ENCODE data around the gene AFG3L2. TPM values are rescaled to one million over a fixed set of nuclear protein-coding genes. Genes with fewer than 3 reads are reported as not detected.

AFG3L2 gene
- total RNA-seq, 2 experiments from 2014 or later: 39.6 to 50.9 TPM

DNA sequence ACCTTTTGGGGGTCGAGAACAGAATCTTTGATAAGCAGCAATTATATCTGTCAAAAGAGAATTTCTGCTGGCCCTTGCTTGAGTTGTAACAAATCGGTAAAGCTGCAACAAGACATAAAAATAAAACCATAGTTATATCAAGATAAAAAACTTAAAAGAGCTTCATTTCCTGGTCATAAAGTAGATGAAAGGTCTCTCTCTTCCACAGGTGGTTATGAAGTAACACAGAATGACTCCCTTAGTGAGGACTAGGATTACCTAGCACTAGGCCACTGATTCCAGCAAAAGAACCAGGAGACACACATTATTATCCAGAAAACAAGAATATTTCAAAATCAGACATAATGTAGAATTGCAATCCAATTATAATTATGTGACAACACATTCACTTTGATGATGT, 5.4 kb downstream of the AFG3L2 start:
- H3K27ac Mint-ChIP-seq: peak overlapping the region; percentile 39
- H3K27me3 Mint-ChIP-seq: no peaks in the 10 kb centered on the region
- peaks cover 26% of the 10 kb centered on the region for H3K36me3 Mint-ChIP-seq
- H3K9me3 Mint-ChIP-seq (ENCODE audit: low read depth): no peaks in the 10 kb centered on the region
- no peak for ATAC-seq
- DNase-seq: no peak
- H3K4me1 Mint-ChIP-seq: peaks cover 45% of the 10 kb centered on the region
- H3K4me3 Mint-ChIP-seq: no peak overlapping the region
- CTCF ChIA-PET: interaction anchor here (0.6 to 1.2 kb wide), 2 partner anchors 289 to 489 kb away, joined by 3 read pairs; no protein-coding TSS in a partner anchor

DNA sequence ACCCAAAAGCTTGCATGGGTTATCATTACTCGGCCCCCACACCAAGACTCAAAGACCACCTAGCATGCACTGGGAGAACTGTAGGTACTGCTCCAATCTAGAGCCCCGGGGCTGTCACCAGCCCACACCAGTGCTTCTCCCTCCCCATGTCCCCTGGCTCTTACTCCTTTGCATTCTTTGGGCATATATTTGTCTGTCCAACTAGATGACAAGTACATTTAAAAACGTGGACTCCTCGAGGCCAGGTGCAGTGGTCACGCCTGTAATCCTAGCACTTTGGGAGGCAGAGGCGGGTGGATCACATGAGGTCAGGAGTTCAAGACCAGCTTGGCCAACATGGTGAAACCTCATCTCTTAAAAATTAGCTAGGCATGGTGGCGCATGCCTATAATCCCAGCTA, 7.8 kb downstream of the AFG3L2 start:
- DNase-seq (no peak), ATAC-seq (no peak)
- Mint-ChIP-seq H3K27me3 (no peaks in the 10 kb centered on the region), H3K4me1 (peaks cover 24% of the 10 kb centered on the region), H3K4me3 (no peak overlapping the region), H3K36me3 (peaks cover 29% of the 10 kb centered on the region), H3K9me3 (ENCODE audit: low read depth) (no peaks in the 10 kb centered on the region), H3K27ac (no peak overlapping the region)
- CTCF ChIA-PET: no interaction called here

DNA sequence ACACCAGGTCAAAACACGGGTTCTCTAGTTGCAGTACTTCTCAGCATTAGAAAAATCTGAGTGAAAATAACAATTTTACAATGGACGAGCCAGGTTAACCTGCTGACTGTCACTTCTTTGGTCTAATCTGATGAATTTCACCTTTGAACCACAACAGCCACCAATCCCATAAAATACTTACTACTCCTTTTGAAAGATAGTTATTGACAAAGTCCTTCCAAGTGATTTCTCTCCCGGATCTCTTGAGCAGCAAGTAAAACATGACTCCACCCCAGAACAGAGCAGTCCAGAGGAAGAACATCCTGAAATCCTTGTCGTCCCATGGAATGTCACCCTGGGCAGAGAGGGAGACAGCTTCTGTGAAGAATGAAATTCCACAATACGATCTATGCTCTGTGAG, 10.2 kb downstream of the AFG3L2 start:
- Mint-ChIP-seq H3K4me3 (no peak overlapping the region), H3K36me3 (peaks cover 33% of the 10 kb centered on the region), H3K27ac (no peak overlapping the region), H3K27me3 (no peaks in the 10 kb centered on the region), H3K9me3 (ENCODE audit: low read depth) (no peaks in the 10 kb centered on the region), H3K4me1 (peaks cover 12% of the 10 kb centered on the region)
- no peak for DNase-seq
- ATAC-seq: no peak
- CTCF ChIA-PET: no interaction called here

DNA sequence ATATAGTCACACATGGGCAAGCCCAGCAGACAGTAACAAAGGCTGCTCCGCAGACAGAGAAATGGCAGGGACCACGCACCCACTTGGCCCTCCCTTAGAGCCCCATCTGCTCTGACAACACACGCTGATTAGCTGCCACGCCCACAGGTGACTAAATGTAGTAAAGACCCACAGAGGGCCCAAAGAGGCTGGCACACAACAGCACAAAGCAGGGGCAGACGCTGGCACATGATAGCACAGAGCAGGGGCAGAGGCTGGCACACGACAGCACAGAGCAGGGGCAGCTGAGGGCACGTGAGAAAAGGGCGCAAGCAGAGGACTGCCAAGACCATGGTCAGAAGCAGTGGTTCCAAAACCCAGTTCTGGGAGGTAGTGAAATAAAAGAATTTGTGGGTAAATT, 10.6 kb downstream of the AFG3L2 start:
- no peaks in the 10 kb centered on the region for H3K9me3 Mint-ChIP-seq (ENCODE audit: low read depth)
- no peak overlapping the region for H3K4me3 Mint-ChIP-seq

DNA sequence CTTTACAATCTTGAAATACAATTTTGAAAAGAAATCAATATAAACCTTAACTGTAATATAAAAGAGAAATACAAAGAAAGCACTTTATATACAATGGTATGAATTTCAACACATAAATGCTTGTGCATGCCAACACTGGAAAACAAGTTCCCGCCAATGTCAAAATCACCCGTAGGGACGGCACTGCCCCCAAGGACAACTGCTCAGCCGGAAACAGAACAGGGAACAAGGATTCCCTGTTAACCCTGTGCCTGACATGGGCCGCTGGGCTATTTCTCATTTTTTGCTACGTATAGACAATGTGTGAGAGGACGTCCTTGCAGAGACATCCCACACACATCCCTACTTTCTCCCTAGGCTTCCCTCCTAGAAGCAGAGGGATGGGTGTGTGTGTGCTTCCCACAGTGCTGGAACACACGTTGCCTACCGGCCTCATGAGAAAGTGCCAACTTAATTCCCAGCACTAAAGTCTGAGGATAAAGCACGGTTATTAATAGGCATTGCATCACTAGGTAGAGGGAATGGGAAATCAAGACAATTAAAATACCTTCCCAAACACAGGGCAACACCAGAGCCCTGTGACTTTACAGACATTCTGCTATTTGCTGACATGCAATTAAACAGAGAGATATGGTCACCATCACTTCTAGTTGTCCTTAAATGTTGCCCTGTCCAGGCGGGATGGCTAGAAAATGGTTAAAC, 14.4 kb downstream of the AFG3L2 start:
- H3K36me3 Mint-ChIP-seq: peaks cover 38% of the 10 kb centered on the region
- DNase-seq: no peak
- H3K9me3 Mint-ChIP-seq (ENCODE audit: low read depth): no peaks in the 10 kb centered on the region
- H3K4me3 Mint-ChIP-seq: no peak overlapping the region
- peaks cover 8% of the 10 kb centered on the region for H3K4me1 Mint-ChIP-seq
- no peak overlapping the region for H3K27ac Mint-ChIP-seq
- ATAC-seq: no peak
- no peaks in the 10 kb centered on the region for H3K27me3 Mint-ChIP-seq
- CTCF ChIA-PET: no interaction called here

More for the DNA sequence above, 10.6 kb downstream of the AFG3L2 start:
- Mint-ChIP-seq H3K36me3 (peaks cover 34% of the 10 kb centered on the region), H3K4me1 (peaks cover 10% of the 10 kb centered on the region), H3K27ac (no peak overlapping the region), H3K27me3 (no peaks in the 10 kb centered on the region)
- CTCF ChIA-PET: interaction anchor here (0.7 kb wide), 1 partner anchor 7 kb away, joined by 3 read pairs; no protein-coding TSS in a partner anchor
- DNase-seq: no peak
- ATAC-seq: no peak

DNA sequence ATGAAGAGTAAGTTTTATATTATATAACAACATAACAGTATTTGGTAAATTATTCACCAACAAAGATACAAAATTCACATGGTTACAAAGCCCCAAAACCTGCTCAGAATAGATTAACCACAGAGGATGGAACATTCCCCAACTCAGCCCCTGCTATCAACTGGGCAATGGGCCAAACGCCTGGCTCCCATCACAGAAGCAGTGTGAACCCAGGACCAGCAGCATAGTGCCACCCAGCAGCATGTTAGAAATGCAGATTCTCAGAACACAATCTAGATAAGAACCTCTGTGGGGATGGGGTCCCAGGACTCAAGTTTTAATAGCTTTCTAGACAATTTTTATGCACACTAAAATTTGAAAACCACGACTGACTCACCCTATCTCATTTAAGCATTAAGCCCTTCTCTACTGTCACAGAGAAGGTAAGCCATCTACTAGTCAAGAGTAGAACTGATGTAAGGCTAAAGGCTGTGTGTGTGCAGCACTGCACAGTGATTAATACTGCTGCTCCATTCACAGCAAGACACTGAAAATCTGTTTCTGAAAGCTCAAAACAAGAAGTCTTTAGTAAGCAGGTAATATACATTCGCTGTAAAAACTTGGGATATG, 15.2 kb downstream of the AFG3L2 start:
- Mint-ChIP-seq H3K27ac (no peak overlapping the region), H3K27me3 (no peaks in the 10 kb centered on the region), H3K4me1 (peaks cover 8% of the 10 kb centered on the region), H3K36me3 (peaks cover 36% of the 10 kb centered on the region), H3K4me3 (no peak overlapping the region), H3K9me3 (ENCODE audit: low read depth) (no peaks in the 10 kb centered on the region)
- DNase-seq (no peak), ATAC-seq (peak; percentile 36)
- CTCF ChIA-PET: interaction anchor here (0.6 kb wide), 1 partner anchor 639 kb away, joined by 3 read pairs; no protein-coding TSS in a partner anchor

DNA sequence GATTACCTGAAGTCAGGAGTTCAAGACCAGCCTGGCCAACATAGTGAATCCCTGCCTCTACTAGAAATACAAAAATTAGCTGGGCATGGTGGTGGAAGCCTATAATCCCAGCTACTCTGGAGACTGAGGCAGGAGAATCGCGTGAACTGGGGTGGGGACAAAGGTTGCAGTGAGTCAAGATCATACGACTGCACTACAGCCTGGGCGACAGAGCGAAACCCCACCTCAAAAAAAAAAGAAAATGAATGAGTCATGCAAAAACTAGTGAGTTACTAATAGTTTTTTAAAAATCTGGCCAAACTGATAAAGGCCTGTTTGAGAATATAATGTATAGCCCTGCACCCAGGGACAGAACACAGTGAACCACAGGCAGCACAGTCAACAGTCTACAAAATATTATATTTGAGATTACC, 17.5 kb downstream of the AFG3L2 start:
- DNase-seq (no peak), ATAC-seq (no peak)
- Mint-ChIP-seq H3K36me3 (peaks cover 38% of the 10 kb centered on the region), H3K9me3 (ENCODE audit: low read depth) (no peaks in the 10 kb centered on the region), H3K4me3 (no peak overlapping the region), H3K4me1 (peaks cover 8% of the 10 kb centered on the region), H3K27ac (no peak overlapping the region), H3K27me3 (no peaks in the 10 kb centered on the region)
- CTCF ChIA-PET: no interaction called here

DNA sequence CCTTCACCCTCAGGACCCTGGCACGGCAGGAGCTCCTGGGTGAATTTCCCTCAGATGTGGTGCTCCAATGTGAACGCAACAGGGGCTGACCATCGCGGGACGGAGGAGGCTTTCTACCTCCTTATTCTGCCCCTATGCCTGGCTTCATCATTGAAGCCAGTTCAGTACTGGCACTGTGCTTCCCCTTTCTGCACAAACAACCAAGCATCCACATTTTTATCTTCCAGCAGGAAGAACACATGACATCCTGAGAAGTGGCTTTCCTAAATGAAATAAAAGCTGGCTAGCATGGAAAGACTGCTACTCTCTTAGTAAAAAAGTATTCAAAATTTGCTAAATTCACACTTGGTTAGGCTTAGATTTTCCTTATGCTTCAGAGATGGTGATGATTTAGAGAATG, 24.8 kb downstream of the AFG3L2 start:
- no peak overlapping the region for H3K4me3 Mint-ChIP-seq
- no peaks in the 10 kb centered on the region for H3K4me1 Mint-ChIP-seq
- no peak overlapping the region for H3K27ac Mint-ChIP-seq
- ATAC-seq: no peak
- CTCF ChIA-PET: no interaction called here
- peaks cover 38% of the 10 kb centered on the region for H3K36me3 Mint-ChIP-seq
- no peaks in the 10 kb centered on the region for H3K9me3 Mint-ChIP-seq (ENCODE audit: low read depth)
- no peak for DNase-seq
- no peaks in the 10 kb centered on the region for H3K27me3 Mint-ChIP-seq

DNA sequence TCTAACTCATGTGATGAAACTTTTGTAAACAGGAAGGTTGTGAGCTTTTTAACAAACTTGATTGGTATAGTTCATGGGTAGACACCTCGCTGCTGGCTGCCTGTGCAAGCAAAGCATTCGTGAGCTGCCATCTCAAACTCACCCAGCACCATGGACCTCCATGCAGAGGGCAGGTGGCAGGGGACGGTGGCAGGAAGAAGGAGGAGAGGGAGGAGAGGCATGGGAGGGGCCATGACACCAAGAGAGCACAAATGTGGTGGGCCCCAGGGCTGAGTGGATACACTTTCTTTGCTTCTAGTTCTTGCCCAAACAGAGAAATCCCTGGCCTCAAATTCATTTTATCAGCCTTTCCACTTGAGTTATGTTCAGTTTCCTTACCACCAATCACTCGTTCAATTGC, 29.1 kb downstream of the AFG3L2 start:
- Mint-ChIP-seq H3K9me3 (ENCODE audit: low read depth) (no peaks in the 10 kb centered on the region), H3K4me3 (no peak overlapping the region), H3K4me1 (no peaks in the 10 kb centered on the region), H3K27me3 (no peaks in the 10 kb centered on the region), H3K36me3 (peaks cover 38% of the 10 kb centered on the region), H3K27ac (no peak overlapping the region)
- DNase-seq (no peak), ATAC-seq (no peak)
- CTCF ChIA-PET: interaction anchor here (1.4 kb wide), 1 partner anchor 61 kb away, joined by 3 read pairs; no protein-coding TSS in a partner anchor

DNA sequence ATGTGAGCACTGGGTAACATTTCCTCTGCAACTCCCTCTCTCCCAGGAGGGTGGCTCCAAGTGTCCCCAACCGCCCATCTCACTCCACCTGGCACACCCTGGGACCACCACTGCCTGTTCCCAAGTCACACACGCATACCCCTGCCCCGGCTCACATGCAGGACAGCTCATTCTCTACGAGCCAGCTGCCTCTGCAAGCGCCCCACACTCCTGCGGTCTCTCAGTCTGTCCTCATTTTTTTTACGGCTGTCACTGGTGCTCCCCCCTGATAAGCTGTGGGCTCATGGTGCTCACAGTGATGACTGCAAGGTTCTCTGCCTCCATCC, 30.8 kb downstream of the AFG3L2 start:
- Mint-ChIP-seq H3K4me3 (no peak overlapping the region), H3K9me3 (ENCODE audit: low read depth) (no peaks in the 10 kb centered on the region), H3K27ac (no peak overlapping the region), H3K36me3 (peaks cover 40% of the 10 kb centered on the region), H3K4me1 (no peaks in the 10 kb centered on the region), H3K27me3 (no peaks in the 10 kb centered on the region)
- DNase-seq (no peak), ATAC-seq (no peak)
- CTCF ChIA-PET: no interaction called here

DNA sequence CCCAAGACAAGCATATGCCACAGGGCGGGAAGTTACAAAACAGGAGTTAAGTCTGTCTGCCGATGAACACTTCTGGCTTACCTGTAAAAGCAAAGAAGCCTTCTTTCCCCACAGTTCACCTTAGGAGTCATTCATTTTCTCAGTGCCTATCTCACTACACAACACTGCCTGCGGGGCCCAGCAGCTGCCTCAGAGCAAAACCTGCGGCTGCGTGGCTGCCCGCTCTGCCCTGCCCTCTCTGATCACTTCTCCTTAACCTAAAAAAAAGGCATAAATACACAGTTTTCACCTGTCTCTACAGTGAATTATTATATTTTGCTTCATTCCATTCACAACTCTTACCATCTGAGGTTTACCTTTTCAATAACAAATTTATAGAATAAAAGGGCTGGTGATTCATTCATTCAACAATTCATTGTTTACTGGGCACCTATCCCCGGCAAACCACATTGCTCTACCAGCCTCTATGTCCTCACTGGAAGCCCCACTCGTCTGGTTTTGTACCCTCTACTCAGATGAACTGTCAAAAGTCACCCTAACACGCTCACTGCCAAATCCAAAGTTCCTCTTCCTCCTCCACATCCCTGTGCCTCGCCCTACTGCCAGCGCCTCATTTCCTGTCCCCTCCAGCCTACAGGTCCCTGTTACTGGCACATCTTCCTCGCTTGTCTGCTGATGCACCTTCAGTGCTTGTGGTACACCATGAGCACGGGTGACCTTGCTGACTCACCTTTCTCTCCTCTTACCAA, 31.4 kb downstream of the AFG3L2 start:
- Mint-ChIP-seq H3K9me3 (ENCODE audit: low read depth) (no peaks in the 10 kb centered on the region), H3K27ac (no peak overlapping the region), H3K4me3 (no peak overlapping the region), H3K36me3 (peaks cover 39% of the 10 kb centered on the region), H3K27me3 (no peaks in the 10 kb centered on the region), H3K4me1 (no peaks in the 10 kb centered on the region)
- CTCF ChIA-PET: no interaction called here
- DNase-seq (no peak), ATAC-seq (no peak)

DNA sequence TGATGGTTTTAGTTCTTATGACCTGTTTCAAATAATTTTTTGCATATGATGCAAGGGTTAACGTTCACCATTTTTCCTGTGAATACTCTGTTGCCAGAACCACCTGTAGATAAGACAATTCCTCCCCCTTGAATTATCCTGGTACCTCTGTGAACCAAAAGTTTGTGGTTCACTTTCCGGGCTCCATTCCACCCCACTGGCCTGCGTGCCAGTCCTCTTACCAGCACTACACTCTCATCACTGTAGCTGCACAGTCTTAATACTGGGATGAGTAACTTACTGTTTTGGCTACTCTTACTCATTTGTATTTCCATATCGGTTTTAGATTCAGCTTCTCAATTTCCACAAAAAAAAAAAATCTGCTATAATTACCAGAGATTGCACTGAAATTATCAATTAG, 34.4 kb downstream of the AFG3L2 start:
- peaks cover 33% of the 10 kb centered on the region for H3K36me3 Mint-ChIP-seq
- ATAC-seq: no peak
- no peak overlapping the region for H3K27ac Mint-ChIP-seq
- no peaks in the 10 kb centered on the region for H3K27me3 Mint-ChIP-seq
- CTCF ChIA-PET: interaction anchor here (1.1 kb wide), 1 partner anchor 14 kb away, joined by 3 read pairs; no protein-coding TSS in a partner anchor
- H3K9me3 Mint-ChIP-seq (ENCODE audit: low read depth): no peaks in the 10 kb centered on the region
- no peak overlapping the region for H3K4me3 Mint-ChIP-seq
- no peaks in the 10 kb centered on the region for H3K4me1 Mint-ChIP-seq
- no peak for DNase-seq

DNA sequence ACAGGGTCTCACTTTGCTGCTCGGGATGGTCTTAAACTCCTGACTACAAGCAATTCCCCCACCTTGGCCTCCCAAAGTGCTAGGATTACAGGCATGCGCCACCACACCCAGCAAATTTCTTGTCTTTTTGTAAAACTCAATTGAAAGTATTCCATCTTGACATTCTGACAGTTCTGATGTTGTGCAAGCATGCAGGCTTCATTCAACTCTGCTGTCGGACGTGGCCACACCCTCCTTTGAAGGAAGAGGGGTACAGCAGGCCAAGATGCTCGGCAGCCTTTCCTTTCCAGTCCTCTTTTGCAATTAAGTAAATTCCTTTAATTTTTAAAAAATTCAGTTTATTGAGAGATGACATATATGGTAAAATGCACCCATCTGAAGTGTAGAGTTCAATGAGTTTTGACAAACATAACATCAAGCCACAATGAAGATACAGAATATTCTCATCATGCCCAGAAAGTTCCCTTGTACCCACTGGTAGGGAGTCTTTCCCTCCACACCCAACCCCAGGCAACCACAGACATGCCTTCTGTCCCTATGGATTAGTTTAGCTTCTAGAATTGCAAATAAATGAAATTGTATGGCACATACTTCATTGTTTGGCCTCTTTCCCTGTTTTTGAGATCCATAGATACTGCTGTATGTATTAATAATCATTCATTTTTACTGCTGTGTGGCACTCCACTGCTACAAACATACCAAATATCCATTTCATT, 35.9 kb downstream of the AFG3L2 start:
- no peaks in the 10 kb centered on the region for H3K4me1 Mint-ChIP-seq
- H3K27ac Mint-ChIP-seq: no peak overlapping the region
- CTCF ChIA-PET: interaction anchor here (0.6 kb wide), 2 partner anchors 9 to 351 kb away, joined by 3 to 4 read pairs; no protein-coding TSS in a partner anchor
- no peaks in the 10 kb centered on the region for H3K27me3 Mint-ChIP-seq
- DNase-seq: no peak
- H3K4me3 Mint-ChIP-seq: no peak overlapping the region
- H3K9me3 Mint-ChIP-seq (ENCODE audit: low read depth): no peaks in the 10 kb centered on the region
- no peak for ATAC-seq
- H3K36me3 Mint-ChIP-seq: peaks cover 30% of the 10 kb centered on the region

All from activated CD8-positive, alpha-beta memory T cell treated with anti-CD3 and anti-CD28 coated beads, Interleukin-2, amount 10 ng/mL, durations not matched to agents 7 days and 5 days (primary cell).